NT2/D1 (cell line): ENCODE measurements around the gene KLHL30.

ENCODE experiments used
- DNase-seq: peaks from one replicate; pipeline ENCODE4 v3.0.0-alpha.2; 2011; ENCODE audit warnings: low read depth, low spot score
- H3K27me3 ChIP-seq: 2 replicates; pipeline ENCODE4 v1.6.0; 2011; ENCODE audit warnings: mild to moderate bottlenecking; ENCODE audit not compliant: insufficient read length, insufficient read depth
- H3K36me3 ChIP-seq: 2 replicates; pipeline ENCODE4 v1.6.1; 2011; ENCODE audit warnings: mild to moderate bottlenecking, low read length, mixed read lengths; ENCODE audit not compliant: insufficient read depth, insufficient read length
- H3K4me1 ChIP-seq: 2 replicates; pipeline ENCODE4 v1.5.1; 2011; ENCODE audit not compliant: insufficient read depth, insufficient read length
- H3K4me3 ChIP-seq: 2 replicates; pipeline ENCODE4 v1.5.1; 2011; ENCODE audit warnings: low read depth; ENCODE audit not compliant: insufficient read length
- H3K9ac ChIP-seq: 2 replicates; pipeline ENCODE4 v1.6.0; 2011; ENCODE audit warnings: low read depth; ENCODE audit not compliant: insufficient read length
- H3K9me3 ChIP-seq: 2 replicates; pipeline ENCODE4 v1.5.1; 2011; ENCODE audit warnings: mild to moderate bottlenecking, low read length; ENCODE audit not compliant: insufficient read depth
- SUZ12 ChIP-seq: IDR thresholded peaks from 2 replicates; pipeline ENCODE4 v1.6.1; 2011; ENCODE audit not compliant: insufficient read length, insufficient read depth; ENCODE audit errors: extremely low read depth
- YY1 ChIP-seq: IDR thresholded peaks from 2 replicates; pipeline ENCODE4 v1.6.1; 2011; ENCODE audit not compliant: insufficient read length, insufficient read depth
- ZNF274 ChIP-seq: IDR thresholded peaks from 2 replicates; pipeline ENCODE4 v1.6.1; 2011; ENCODE audit warnings: mild to moderate bottlenecking, low read depth, low read length

KLHL30 gene

DNA sequence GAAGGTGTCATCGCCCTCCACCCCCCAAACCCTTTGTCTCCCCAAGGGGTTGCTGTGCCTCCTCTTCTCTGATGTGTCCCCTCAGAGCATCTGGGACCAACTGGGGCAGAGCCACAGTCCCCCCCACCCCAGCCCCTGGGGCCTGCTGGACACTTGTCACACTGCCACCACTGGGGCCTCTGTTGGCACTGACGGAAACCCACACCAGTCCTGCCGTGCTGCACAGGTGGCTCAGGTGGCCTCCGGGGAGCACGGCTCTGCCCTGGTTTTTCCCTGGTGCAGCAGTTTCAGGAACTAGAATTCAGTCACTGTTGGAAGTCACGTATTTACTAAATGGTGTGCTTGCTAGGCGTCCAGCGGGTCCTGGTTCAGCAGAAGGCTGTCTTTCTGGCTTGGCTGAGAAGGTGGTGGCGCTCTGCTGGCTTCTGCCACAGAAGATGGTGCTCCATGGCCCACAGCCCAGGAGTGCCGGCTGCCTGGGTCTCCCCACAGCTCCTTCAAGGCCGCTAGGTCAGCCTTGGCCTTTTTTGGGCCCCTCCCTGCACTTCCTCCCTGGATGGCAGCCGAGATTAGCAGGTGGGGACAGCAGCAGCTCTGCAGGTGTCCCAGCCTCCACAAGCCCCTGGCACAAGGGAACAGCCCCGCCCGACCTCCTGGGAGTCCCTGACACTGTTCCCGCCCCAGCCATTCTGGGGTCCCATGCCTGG is 18.6 kb upstream of the KLHL30 start:
- peaks cover 21% of the 10 kb centered on the region for H3K4me1 ChIP-seq
- peaks cover 32% of the 10 kb centered on the region for H3K27me3 ChIP-seq
- H3K36me3 ChIP-seq = no peaks in the 10 kb centered on the region
- TF ChIP-seq SUZ12 = no peak
- TF ChIP-seq YY1 = no peak
- no peak for TF ChIP-seq ZNF274
- no peak overlapping the region for H3K4me3 ChIP-seq
- H3K9ac ChIP-seq = peak overlapping the region; percentile 38
- no peak for DNase-seq
- no peaks in the 10 kb centered on the region for H3K9me3 ChIP-seq

DNA sequence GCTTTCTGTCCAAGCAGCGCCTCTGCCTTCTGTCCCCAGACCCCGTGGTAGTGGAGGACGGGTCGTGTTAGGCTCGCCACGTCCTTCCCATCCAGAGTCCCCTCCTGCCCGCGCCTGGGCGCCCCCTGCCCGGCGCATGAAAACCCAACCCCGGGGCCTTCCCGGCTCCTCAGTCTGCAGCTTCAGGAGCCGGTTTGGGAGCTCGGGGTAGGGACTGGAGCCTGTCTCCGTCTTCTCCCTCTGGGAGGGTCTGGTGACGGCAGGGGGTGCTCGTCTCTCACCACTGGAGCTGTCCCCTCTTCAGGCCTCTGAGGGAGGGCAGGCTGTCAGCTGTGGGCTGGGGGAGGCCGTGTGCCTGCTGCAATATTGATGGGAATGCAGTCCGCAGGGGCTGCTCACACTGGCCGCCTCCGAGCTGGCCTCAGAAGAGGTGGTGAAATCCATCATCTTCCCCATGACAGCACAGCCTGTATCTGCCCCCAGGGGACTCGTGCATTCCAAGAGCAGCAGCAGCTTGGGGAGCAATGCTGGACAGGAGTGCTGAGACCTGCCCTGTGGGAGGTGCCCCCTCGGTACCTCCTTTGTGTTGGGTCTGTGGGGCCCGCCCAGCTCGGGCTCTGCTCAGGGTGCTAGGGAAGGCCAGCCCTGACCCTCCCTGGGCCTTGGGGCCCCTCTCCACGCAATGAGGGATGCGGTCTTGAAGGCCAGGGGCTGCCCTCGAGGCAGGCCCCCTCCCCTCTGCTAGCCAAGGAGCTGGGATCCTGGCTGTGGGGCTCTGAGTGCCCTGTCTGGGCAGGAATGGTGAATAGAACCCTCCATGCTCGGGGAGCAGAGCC is 17.8 kb upstream of the KLHL30 start:
- Histone ChIP-seq H3K4me1 (peaks cover 21% of the 10 kb centered on the region), H3K9ac (peak overlapping the region; percentile 38), H3K4me3 (no peak overlapping the region), H3K27me3 (peaks cover 32% of the 10 kb centered on the region), H3K9me3 (no peaks in the 10 kb centered on the region), H3K36me3 (no peaks in the 10 kb centered on the region)
- TF ChIP-seq ZNF274 (no peak), SUZ12 (no peak), YY1 (no peak)
- no peak for DNase-seq

DNA sequence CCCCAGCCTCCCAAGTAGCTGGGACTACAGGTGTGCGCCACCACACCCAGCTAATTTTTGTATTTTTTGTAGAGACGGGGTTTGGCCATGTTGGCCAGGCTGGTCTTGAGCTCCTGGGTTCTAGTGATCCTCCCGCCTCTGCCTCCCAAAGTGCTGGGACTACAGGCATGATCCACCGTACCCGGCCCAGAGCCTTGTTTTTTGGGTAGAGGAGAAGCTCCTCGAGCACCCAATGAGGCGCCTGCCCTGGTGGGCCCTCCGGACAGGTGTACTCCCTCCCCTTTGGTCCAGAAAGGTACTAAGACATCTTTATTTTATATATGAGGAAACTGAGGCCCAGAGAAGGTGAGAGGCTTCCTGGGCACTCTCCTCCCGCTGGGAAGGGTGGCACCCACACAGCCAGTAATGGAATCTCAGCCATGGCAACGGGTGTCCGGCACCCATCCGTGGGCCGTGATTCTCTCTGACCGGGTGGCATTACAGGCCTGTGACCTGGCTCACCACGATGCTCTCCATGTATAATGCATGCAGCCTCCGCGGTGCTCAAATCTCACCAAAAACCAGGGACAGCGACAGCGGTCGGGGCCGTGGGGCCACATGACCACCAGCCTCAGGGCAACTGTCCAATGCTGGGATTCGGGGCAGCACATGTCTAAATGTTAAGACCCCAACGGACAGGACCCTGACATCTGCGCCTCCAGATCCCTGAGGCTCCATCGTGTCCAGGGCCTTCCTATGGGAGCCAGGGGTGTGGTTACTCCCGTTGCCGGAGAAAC is 16.8 kb upstream of the KLHL30 start:
- TF ChIP-seq ZNF274 (no peak), SUZ12 (no peak), YY1 (no peak)
- peaks cover 32% of the 10 kb centered on the region for H3K27me3 ChIP-seq
- no peak for DNase-seq
- H3K4me1 ChIP-seq = peaks cover 21% of the 10 kb centered on the region
- H3K4me3 ChIP-seq = no peak overlapping the region
- no peaks in the 10 kb centered on the region for H3K36me3 ChIP-seq
- H3K9me3 ChIP-seq = no peaks in the 10 kb centered on the region
- no peak overlapping the region for H3K9ac ChIP-seq

DNA sequence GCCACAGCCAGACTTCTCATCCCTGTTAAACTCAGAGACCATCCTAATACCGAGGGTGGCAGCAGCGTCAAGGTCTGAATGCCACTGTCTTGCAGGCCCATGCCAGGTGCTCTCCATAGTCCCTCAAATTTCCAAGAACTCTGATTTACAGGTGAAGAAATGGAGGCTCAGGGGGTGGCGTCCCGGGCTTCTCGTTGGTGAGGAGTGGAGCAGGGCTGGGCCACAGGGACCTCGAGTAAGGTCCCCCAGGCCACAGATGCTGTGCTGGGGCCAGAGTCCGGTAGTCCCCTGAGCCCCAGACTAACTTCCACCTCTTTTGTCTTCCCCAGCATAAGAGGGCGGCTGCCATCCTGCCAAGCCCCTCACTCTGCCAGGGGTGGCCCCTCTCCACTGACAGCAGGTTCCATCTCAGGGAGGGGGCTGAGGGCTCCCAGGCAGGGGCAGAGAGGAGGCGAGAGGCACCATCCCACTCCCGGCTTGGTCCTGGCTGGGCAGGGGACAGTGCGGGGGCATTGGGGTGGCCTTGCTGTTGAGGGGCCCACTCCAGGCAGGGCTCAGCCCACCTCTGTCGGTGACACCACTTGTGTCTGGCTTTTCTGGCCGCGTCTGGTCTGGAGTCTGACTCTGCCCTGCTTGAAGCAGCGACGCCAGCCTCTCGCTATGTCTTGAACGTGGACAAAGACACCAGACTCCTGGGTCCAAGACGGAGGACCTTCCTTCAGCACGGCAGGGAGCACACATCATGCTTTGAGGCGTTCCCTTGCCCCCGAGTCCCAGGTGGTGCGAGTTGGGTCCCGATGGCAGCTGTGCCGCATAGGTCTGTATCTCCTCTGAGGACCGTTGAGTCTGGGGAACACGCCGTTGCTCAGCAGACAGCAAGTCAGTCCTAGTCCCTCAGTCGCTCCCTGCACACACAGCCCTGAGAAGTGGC is 15.9 kb upstream of the KLHL30 start:
- TF ChIP-seq YY1 (no peak), ZNF274 (no peak), SUZ12 (no peak)
- no peaks in the 10 kb centered on the region for H3K9me3 ChIP-seq
- no peaks in the 10 kb centered on the region for H3K36me3 ChIP-seq
- DNase-seq = no peak
- no peak overlapping the region for H3K9ac ChIP-seq
- peaks cover 25% of the 10 kb centered on the region for H3K27me3 ChIP-seq
- no peak overlapping the region for H3K4me3 ChIP-seq
- peaks cover 25% of the 10 kb centered on the region for H3K4me1 ChIP-seq

DNA sequence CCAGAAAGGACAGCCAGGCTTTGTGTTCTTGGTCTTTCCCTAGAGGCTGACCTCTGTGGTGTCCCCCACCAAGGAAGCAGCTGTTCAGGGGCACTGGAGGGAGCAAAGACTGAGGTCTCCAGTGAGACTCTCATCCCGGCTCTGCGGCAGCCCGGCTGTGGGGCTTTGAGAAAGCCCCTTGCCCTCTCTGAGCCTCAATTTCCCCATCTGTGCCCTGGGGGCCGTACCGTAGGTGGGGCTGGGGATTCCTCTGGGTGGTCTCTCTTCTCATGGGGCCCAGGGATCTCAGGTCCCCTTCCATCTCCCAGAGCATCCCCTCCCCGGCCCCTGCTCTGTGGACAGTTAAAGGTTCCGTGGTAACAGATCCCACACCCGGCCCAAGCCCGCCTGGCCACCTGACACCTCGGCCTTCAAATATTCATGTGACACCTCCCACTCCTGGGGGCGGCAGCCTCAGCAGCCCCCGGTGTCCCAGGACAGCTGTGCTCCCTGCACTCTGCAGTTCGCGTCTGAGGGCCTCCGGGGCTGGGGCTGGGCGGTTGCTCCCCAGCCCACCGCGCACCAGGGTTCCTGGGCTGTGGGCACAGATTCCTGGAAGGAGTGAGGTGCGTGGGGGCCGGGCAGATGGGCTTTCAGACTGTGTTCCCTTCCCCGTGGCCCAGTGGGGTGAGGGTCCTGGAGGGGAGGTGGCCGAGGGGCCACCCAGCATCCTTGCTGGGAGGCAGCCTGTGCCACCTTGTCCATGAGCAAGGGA is 15.1 kb upstream of the KLHL30 start:
- peaks cover 30% of the 10 kb centered on the region for H3K4me1 ChIP-seq
- no peak for DNase-seq
- no peak overlapping the region for H3K4me3 ChIP-seq
- TF ChIP-seq ZNF274 = no peak
- TF ChIP-seq YY1 = no peak
- TF ChIP-seq SUZ12 = no peak
- no peaks in the 10 kb centered on the region for H3K36me3 ChIP-seq
- no peaks in the 10 kb centered on the region for H3K9me3 ChIP-seq
- H3K9ac ChIP-seq = no peak overlapping the region
- peaks cover 17% of the 10 kb centered on the region for H3K27me3 ChIP-seq

DNA sequence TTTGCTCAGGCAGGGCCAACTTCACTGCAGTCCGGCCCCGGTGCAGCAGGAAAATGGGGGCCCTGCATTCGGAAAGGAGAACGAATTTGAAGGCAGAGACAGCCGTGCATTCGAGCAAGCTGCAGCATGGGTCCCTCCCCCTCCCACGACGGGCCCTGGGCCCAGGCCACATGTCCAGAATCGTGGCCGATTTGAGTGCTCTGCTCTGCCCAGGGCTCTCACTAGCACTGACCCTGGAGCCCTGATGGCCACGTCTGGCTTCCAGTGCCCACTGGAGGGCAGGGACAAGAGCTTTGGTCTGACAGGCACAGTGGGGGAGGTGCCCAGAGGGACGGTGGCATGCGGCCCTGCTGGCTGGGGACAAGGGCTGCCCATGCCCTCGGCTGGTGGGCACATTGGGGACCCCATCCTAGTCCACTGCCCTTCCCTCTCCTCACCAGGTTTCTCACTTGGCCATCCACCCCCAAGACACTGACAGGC is 14.4 kb upstream of the KLHL30 start:
- Histone ChIP-seq H3K36me3 (no peaks in the 10 kb centered on the region), H3K9ac (no peak overlapping the region), H3K9me3 (no peaks in the 10 kb centered on the region), H3K4me3 (no peak overlapping the region), H3K4me1 (peaks cover 30% of the 10 kb centered on the region), H3K27me3 (peaks cover 11% of the 10 kb centered on the region)
- no peak for DNase-seq
- TF ChIP-seq SUZ12 = no peak
- no peak for TF ChIP-seq ZNF274
- no peak for TF ChIP-seq YY1
